GM18858 (cell line): ENCODE data around the gene ZNF646.

Experiments used
- ATAC-seq: cut with Tn5 transposase; IDR thresholded peaks from one replicate; pipeline ENCODE4 v1.9.1; 2021; ENCODE audit not compliant: unreplicated experiment

The ZNF646 gene

GRCh38 chr16:31106509-31107464 is 32.6 kb downstream of the ZNF646 start:
- ATAC-seq: no peak

- peak; percentile 61 for ATAC-seq
These were observed 33.2 kb downstream of the ZNF646 start for GRCh38 chr16:31107465-31107867.

GRCh38 chr16:31108035-31108793 is 34.0 kb downstream of the ZNF646 start, which contains the start of gene BCKDK:
Gene BCKDK, plus strand, starts transcription at chr16:31108386. Its CDS starts 838 bp downstream, at chr16:31109224.
- peak; percentile 68 for ATAC-seq

- ATAC-seq: no peak
These were observed 34.8 kb downstream of the ZNF646 start for GRCh38 chr16:31108794-31109558.

- ATAC-seq: no peak
These were observed 35.4 kb downstream of the ZNF646 start for GRCh38 chr16:31109622-31110021.

- no peak for ATAC-seq
These were observed 36.1 kb downstream of the ZNF646 start for GRCh38 chr16:31110106-31111034.

- ATAC-seq: no peak
These were observed 37.8 kb downstream of the ZNF646 start for GRCh38 chr16:31111881-31112466.

GRCh38 chr16:31112711-31113110 is 38.5 kb downstream of the ZNF646 start:
- ATAC-seq: no peak

GRCh38 chr16:31113121-31114120 is 39.2 kb downstream of the ZNF646 start:
- ATAC-seq: no peak

GRCh38 chr16:31114468-31114867 is 40.2 kb downstream of the ZNF646 start:
- ATAC-seq: no peak

GRCh38 chr16:31117384-31118222 is 43.4 kb downstream of the ZNF646 start, which contains the start of gene KAT8:
Gene KAT8, plus strand, starts transcription at chr16:31117664. Its CDS starts 18 bp downstream, at chr16:31117682.
- ATAC-seq: peak; percentile 80

GRCh38 chr16:31118223-31119155 is 44.3 kb downstream of the ZNF646 start:
- ATAC-seq: no peak

- ATAC-seq: no peak
These were observed 45.9 kb downstream of the ZNF646 start for GRCh38 chr16:31120129-31120528.

GRCh38 chr16:31125844-31126243 is 51.6 kb downstream of the ZNF646 start:
- no peak for ATAC-seq

- ATAC-seq: no peak
These were observed 53.0 kb downstream of the ZNF646 start for GRCh38 chr16:31127182-31127581.
